Bronchial epithelial cell (primary cell): ENCODE measurements around the gene CASQ2. TPM values are rescaled to one million over a fixed set of nuclear protein-coding genes. Genes with fewer than 3 reads are reported as not detected.

Experiments
- DNase-seq: peaks from one replicate; pipeline ENCODE4 v3.0.0-alpha.2; 2010; ENCODE audit warnings: low read depth
- FAIRE-seq: peaks from 2 replicates; lab custom pipeline; 2011; peaks lifted over from hg19 to GRCh38; lab: Jason Lieb, UNC
- H3K27me3 ChIP-seq: 2 replicates; pipeline ENCODE4 v1.5.1; 2011; ENCODE audit warnings: low read length; ENCODE audit not compliant: control insufficient read depth, insufficient read depth
- H3K36me3 ChIP-seq: 2 replicates; pipeline ENCODE4 v1.5.1; 2011; ENCODE audit warnings: low read length; ENCODE audit not compliant: control insufficient read depth, insufficient read depth
- H3K4me3 ChIP-seq: 2 replicates; pipeline ENCODE4 v1.5.1; 2011; ENCODE audit warnings: mild to moderate bottlenecking, low read depth, low read length, control low read depth
- total RNA-seq: library from RNA; depleted of rRNA; stranded (reverse); fragments of >200 nt; gene quantifications from 2 replicates; pipeline ENCODE4 v1.2.1, GENCODE V29; 2014
- TF ChIP-seq, protein P1 (sequence below): IDR thresholded peaks from 2 replicates; pipeline ENCODE4 v1.5.1; 2011; ENCODE audit warnings: mild to moderate bottlenecking, moderate library complexity, low read length, control low read depth, inconsistent platforms; ENCODE audit not compliant: insufficient read depth, severe bottlenecking

The CASQ2 gene
- total RNA-seq, 1 donor from 2014 or later = not detected

DNA sequence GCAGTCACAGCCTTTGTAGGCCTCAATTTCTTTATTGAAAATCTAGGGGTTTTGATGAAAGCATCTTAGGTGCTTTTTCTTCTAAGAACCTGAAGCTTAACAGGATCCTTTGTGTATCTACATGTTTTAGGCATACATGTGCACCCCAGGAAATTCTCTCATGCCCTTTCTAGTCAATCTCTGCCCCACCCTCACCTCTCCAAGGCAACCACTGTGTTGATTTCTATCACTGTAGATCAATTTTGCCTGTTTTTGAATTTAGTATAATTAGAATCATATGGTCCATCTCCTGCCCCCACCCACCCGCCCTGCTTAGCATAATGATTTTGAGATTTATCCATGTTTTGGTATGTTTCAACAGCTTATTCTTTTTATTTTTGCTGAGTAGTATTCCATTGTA, 107.4 kb downstream of the CASQ2 start:
- Histone ChIP-seq H3K27me3 (no peaks in the 10 kb centered on the region), H3K36me3 (peaks cover 18% of the 10 kb centered on the region), H3K4me3 (no peak overlapping the region)
- DNase-seq (no peak), FAIRE-seq (no peak)
- TF ChIP-seq, protein P1, sequence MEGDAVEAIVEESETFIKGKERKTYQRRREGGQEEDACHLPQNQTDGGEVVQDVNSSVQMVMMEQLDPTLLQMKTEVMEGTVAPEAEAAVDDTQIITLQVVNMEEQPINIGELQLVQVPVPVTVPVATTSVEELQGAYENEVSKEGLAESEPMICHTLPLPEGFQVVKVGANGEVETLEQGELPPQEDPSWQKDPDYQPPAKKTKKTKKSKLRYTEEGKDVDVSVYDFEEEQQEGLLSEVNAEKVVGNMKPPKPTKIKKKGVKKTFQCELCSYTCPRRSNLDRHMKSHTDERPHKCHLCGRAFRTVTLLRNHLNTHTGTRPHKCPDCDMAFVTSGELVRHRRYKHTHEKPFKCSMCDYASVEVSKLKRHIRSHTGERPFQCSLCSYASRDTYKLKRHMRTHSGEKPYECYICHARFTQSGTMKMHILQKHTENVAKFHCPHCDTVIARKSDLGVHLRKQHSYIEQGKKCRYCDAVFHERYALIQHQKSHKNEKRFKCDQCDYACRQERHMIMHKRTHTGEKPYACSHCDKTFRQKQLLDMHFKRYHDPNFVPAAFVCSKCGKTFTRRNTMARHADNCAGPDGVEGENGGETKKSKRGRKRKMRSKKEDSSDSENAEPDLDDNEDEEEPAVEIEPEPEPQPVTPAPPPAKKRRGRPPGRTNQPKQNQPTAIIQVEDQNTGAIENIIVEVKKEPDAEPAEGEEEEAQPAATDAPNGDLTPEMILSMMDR = no peak

DNA sequence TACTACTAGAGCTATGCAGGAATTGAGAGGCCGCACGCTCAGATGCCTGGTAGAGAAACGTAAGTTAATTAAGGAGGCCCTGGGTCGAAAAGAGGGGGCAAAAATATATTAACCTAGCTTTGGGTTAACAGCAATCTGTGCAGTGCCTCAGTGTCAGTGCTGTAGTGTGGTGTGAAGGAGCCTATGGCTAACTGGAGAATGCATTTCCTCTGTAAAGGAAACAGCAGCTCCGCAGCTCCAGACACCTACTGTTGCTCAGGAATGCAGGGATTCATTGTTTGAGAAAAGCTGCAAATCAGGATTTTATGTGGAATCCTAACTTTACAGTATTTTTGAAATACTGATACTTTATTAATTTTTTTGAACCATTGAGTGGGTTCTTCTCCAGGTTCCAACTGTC, 108.4 kb downstream of the CASQ2 start:
- FAIRE-seq = no peak

DNA sequence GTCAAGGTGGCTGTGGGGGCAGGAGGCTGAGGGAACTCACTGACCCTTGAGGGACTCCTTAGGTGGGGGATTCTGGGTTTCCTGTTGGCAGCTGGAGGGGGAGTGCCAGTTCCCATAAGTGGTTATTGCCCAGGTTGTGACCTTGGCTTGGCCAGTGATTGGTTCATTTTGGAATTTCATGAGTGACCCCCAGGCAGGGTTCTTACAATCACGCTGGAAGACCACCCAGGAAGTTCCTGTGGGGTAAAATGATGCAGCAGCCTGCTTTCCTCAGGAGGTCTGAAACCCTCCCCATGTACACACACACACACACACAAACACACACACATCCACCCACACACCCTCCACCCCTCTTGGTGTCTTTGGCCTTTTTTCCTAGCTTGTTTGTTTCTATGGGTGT, 109.9 kb downstream of the CASQ2 start:
- FAIRE-seq (no peak), DNase-seq (no peak)
- H3K4me3 ChIP-seq = no peak overlapping the region
- H3K27me3 ChIP-seq = no peaks in the 10 kb centered on the region
- TF ChIP-seq, protein P1 = no peak
- H3K36me3 ChIP-seq = peaks cover 11% of the 10 kb centered on the region

More for the DNA sequence above, 108.4 kb downstream of the CASQ2 start:
- Histone ChIP-seq H3K4me3 (no peak overlapping the region), H3K27me3 (no peaks in the 10 kb centered on the region), H3K36me3 (peaks cover 18% of the 10 kb centered on the region)
- TF ChIP-seq, protein P1 = no peak
- DNase-seq = no peak

DNA sequence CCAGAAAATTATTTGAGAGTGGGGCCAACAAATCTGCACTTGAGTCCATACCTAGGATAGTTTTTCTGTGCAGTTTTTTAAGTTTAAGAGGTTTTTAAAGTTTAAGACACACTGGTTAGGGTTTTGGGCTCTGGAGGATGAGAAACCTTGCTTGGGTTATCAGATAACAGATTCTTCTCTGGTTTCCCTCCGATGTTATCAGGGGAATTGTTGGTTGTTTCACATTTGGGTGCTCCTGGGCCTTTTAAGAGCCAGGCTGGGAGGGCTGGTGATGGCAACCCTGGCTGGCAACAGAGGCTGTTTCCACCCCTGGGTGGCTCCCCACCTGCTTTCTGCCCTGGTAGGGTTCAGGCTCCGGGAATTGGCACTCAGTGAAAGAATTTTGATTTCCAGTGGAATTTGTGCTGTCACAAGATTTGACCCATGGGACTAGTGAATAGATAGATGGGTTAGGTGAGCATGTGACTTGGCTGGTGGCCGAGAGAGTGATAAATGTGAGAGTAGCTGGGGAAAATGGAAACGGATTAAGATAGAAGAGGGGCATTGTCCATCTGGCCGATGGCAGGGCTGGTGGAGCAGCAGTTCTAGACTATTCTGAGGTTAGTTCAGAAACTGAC, 111.9 kb downstream of the CASQ2 start:
- no peaks in the 10 kb centered on the region for H3K27me3 ChIP-seq
- TF ChIP-seq, protein P1 = no peak
- DNase-seq (no peak), FAIRE-seq (no peak)
- H3K36me3 ChIP-seq = peaks cover 10% of the 10 kb centered on the region
- no peak overlapping the region for H3K4me3 ChIP-seq

DNA sequence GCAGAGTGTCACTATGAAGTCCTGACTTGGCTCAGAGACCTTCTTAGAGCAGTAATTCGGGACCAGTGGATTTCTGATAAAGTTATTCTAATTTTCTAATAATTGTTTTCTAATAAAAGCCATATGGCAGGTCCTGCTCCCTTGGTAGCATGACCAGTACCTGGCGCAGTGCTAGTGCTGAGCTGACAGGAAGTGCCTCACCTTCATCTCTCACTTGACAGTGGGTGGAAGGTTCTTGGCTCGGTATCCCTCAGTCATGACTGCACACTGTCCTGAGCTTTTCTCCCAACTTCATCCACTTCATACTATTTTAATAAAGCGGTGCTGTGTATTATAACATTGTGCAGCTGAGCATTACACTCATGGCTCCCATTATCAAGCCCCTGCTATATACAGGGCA, 112.6 kb downstream of the CASQ2 start:
- TF ChIP-seq, protein P1 = no peak
- DNase-seq (peak; percentile 57), FAIRE-seq (no peak)
- no peaks in the 10 kb centered on the region for H3K27me3 ChIP-seq
- H3K36me3 ChIP-seq = peaks cover 10% of the 10 kb centered on the region
- H3K4me3 ChIP-seq = no peak overlapping the region

DNA sequence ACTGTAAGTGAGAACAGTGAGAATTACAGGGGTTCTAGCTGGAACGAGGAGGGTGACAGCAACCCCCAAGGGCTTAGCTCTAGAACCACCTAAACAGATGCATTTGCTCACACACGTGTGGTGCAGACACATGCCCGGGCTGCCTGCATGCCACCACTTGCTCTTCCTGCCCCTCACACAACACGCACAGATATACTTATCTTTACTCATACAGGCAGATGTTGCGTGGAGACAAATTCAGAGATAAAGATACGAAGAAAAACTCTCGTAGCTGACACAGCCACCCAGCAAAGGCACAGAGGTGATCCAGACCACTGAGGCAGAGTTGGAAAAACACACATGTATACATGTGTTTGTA, 113.2 kb downstream of the CASQ2 start:
- TF ChIP-seq, protein P1 = no peak
- FAIRE-seq (peak; percentile 43), DNase-seq (peak; percentile 91)
- no peak overlapping the region for H3K4me3 ChIP-seq
- peaks cover 10% of the 10 kb centered on the region for H3K36me3 ChIP-seq
- H3K27me3 ChIP-seq = no peaks in the 10 kb centered on the region
